HepG2 (cell line): ENCODE measurements around the gene PARP8. TPM values are rescaled to one million over a fixed set of nuclear protein-coding genes. Genes with fewer than 3 reads are reported as not detected.

Experiments
- ATAC-seq: fragments of 200-7000 bp; cut with Tn5 transposase; 3 replicates; pipeline ENCODE4 v1.9.1; 2020; ENCODE audit warnings: mild to moderate bottlenecking, moderate library complexity
- BruUV-seq: library from RNA; stranded (reverse); fragments of 400-500 nt; replicated peaks from 2 replicates; lab custom pipeline; 2021; lab: Mats Ljungman, UMichigan
- CTCF ChIA-PET: fragments of 300-600 bp; formaldehyde crosslinking; extraction: SDS; loops from one replicate; lab custom pipeline; 2021; ENCODE audit warnings: low total read pairs, inconsistent platforms, low intra/inter-chr PET ratio; lab: Yijun Ruan, JAX
- POLR2A ChIA-PET: fragments of 350-600 bp; sonication (Branson Sonifier 250); formaldehyde crosslinking; loops from one replicate; lab custom pipeline; 2020; ENCODE audit warnings: antibody characterized with exemption, inconsistent platforms; lab: Yijun Ruan, JAX
- DNase-seq: peaks from one replicate; pipeline ENCODE4 v3.0.0-alpha.2; 2015; ENCODE audit warnings: low spot score
- FAIRE-seq: peaks from 3 replicates; lab custom pipeline; 2011; peaks lifted over from hg19 to GRCh38; lab: Jason Lieb, UNC
- H2AFZ ChIP-seq: one replicate; pipeline ENCODE4 v1.6.1; 2011; ENCODE audit warnings: low read length, inconsistent platforms
- H3K27ac ChIP-seq: fragments of 300-600 bp; 3 replicates; pipeline ENCODE4 v1.8.0; 2011; ENCODE audit warnings: mixed run types, mild to moderate bottlenecking, mixed read lengths, low read length, inconsistent platforms; ENCODE audit not compliant: insufficient read depth; ENCODE audit errors: extremely low read length
- H3K27me3 ChIP-seq, 2 experiments: fragments of 200-600 bp in 1 of 2; 2 replicates in 1 of 2; 3 replicates in 1 of 2; pipeline versions ENCODE4 v1.6.0 to v1.8.0; 2011; ENCODE audit warnings: low read length in 2 of 2, mild to moderate bottlenecking in 2 of 2, moderate library complexity in 2 of 2, inconsistent platforms in 1 of 2; ENCODE audit not compliant: insufficient read depth in 2 of 2, control insufficient read depth in 1 of 2
- H3K36me3 ChIP-seq, 2 experiments: fragments of 200-600 bp in 1 of 2; replicated peaks in 1 of 2; 2 replicates in 1 of 2; 3 replicates in 1 of 2; pipeline versions ENCODE4 v1.5.1 to v1.8.0; 2011; ENCODE audit warnings: low read length in 2 of 2, inconsistent platforms in 1 of 2; ENCODE audit not compliant: insufficient read depth in 2 of 2, control insufficient read depth in 1 of 2
- H3K4me1 ChIP-seq: 2 replicates; pipeline ENCODE4 v1.5.1; 2012; ENCODE audit warnings: low read length, inconsistent platforms; ENCODE audit not compliant: insufficient read depth
- H3K4me2 ChIP-seq: 2 replicates; pipeline ENCODE4 v1.6.0; 2011; ENCODE audit warnings: low read depth, low read length, inconsistent platforms
- H3K4me3 ChIP-seq, 3 experiments: fragments of 200-600 bp in 1 of 3; sonication (generic), shearing (Covaris generic) in 1 of 3; replicated peaks in 1 of 3; 2 replicates each; pipeline ENCODE4 v1.5.1; 2011 to 2016; ENCODE audit warnings: low read length in 3 of 3, inconsistent platforms in 2 of 3, low read depth in 2 of 3, mild to moderate bottlenecking in 2 of 3, control low read depth in 1 of 3, mixed read lengths in 1 of 3; ENCODE audit not compliant: insufficient read depth in 1 of 3
- H3K79me2 ChIP-seq: one replicate; pipeline ENCODE4 v1.6.1; 2011; ENCODE audit warnings: low read length, inconsistent platforms; ENCODE audit not compliant: insufficient read depth
- H3K9ac ChIP-seq: 2 replicates; pipeline ENCODE4 v1.6.0; 2011; ENCODE audit warnings: mild to moderate bottlenecking, low read depth, low read length, inconsistent platforms; ENCODE audit not compliant: insufficient read depth
- H3K9me3 ChIP-seq: 2 replicates; pipeline ENCODE4 v1.5.1; 2012; ENCODE audit warnings: mild to moderate bottlenecking, low read length
- H4K20me1 ChIP-seq: 2 replicates; pipeline ENCODE4 v1.6.0; 2011; ENCODE audit warnings: inconsistent platforms, mild to moderate bottlenecking, low read length, moderate library complexity; ENCODE audit not compliant: insufficient read depth
- GLI4 ChIP-seq: sonication (generic); formaldehyde crosslinking; IDR thresholded peaks from 2 replicates; pipeline ENCODE4 v1.5.1; 2020; ENCODE audit warnings: missing genetic modification reagents, mild to moderate bottlenecking, moderate library complexity, borderline replicate concordance
- IKZF4 ChIP-seq: sonication (generic); formaldehyde crosslinking; IDR thresholded peaks from 2 replicates; pipeline ENCODE4 v1.5.1; 2020; ENCODE audit warnings: borderline replicate concordance, mild to moderate bottlenecking, low read depth, missing genetic modification reagents; ENCODE audit errors: not compliant biosample characterization
- MAF1 ChIP-seq: sonication (generic); formaldehyde crosslinking; IDR thresholded peaks from 2 replicates; pipeline ENCODE4 v1.5.0; 2020; ENCODE audit warnings: missing genetic modification reagents, borderline replicate concordance
- MTF1 ChIP-seq: sonication (generic); formaldehyde crosslinking; IDR thresholded peaks from 2 replicates; pipeline ENCODE4 v1.5.0; 2020; ENCODE audit warnings: missing genetic modification reagents
- PAWR ChIP-seq: sonication (generic); formaldehyde crosslinking; IDR thresholded peaks from 2 replicates; pipeline ENCODE4 v1.4.0; 2020; ENCODE audit warnings: missing genetic modification reagents, mild to moderate bottlenecking, borderline replicate concordance
- POLR2AphosphoS2 ChIP-seq: IDR thresholded peaks from 2 replicates; pipeline ENCODE4 v1.6.1; 2011; ENCODE audit warnings: low read depth, low read length, improper control_type of control experiment
- SETDB1 ChIP-seq: sonication (generic); formaldehyde crosslinking; IDR thresholded peaks from 2 replicates; pipeline ENCODE4 v1.5.1; 2020; ENCODE audit warnings: missing genetic modification reagents, mild to moderate bottlenecking, borderline replicate concordance
- ZBTB3 ChIP-seq: sonication (generic); formaldehyde crosslinking; IDR thresholded peaks from 2 replicates; pipeline ENCODE4 v1.4.0; 2020; ENCODE audit warnings: low read depth, mild to moderate bottlenecking, moderate library complexity, missing genetic modification reagents, borderline replicate concordance
- ZNF205 ChIP-seq: IDR thresholded peaks from 2 replicates; pipeline ENCODE4 v1.6.1; 2018; ENCODE audit warnings: missing biosample characterization, missing genetic modification reagents
- ZNF263 ChIP-seq: sonication (generic); formaldehyde crosslinking; IDR thresholded peaks from 2 replicates; pipeline ENCODE4 v1.4.0; 2020; ENCODE audit warnings: missing genetic modification reagents
- ZNF34 ChIP-seq: sonication (generic); formaldehyde crosslinking; IDR thresholded peaks from 2 replicates; pipeline ENCODE4 v1.4.0; 2020; ENCODE audit warnings: mild to moderate bottlenecking, missing genetic modification reagents, borderline replicate concordance
- ZNF550 ChIP-seq: sonication (generic); formaldehyde crosslinking; IDR thresholded peaks from 2 replicates; pipeline ENCODE4 v1.4.0; 2020; ENCODE audit warnings: mild to moderate bottlenecking, missing genetic modification reagents, borderline replicate concordance
- ZNF570 ChIP-seq: sonication (generic); formaldehyde crosslinking; IDR thresholded peaks from 2 replicates; pipeline ENCODE4 v1.4.0; 2020; ENCODE audit warnings: mild to moderate bottlenecking, missing genetic modification reagents, borderline replicate concordance
- ZNF674 ChIP-seq: sonication (generic); formaldehyde crosslinking; IDR thresholded peaks from 2 replicates; pipeline ENCODE4 v1.5.0; 2020; ENCODE audit warnings: low read depth, mild to moderate bottlenecking, missing genetic modification reagents
- WGBS: methylation state at CpG from one replicate; pipeline ENCODE4 v1.1.6; 2017; ENCODE audit warnings: low lambda C conversion rate; 5-methylcytosine and 5-hydroxymethylcytosine counted together
- in situ Hi-C: cut with HindIII; loops from 2 replicates; pipeline ENCODE4 v1.10.0; 2017; ENCODE audit warnings: low pct_unique_long_range_greater_than_20kb; ENCODE audit not compliant: extremely low pct_ligation_motif_present
- intact Hi-C: fragments of 100-400 bp; cut with micrococcal nuclease; formaldehyde crosslinking; loops from one replicate; pipeline ENCODE4 v1.10.0; 2022; ENCODE audit not compliant: unreplicated experiment
- polyA plus RNA-seq, 8 experiments: library from polyadenylated mRNA; depleted of rRNA in 3 of 8; stranded (reverse) in 7 of 8; unstranded in 1 of 8; fragments of >200 nt; fragmentation: Illumina TruSeq in 4 of 8; extraction: Trizol in 4 of 8; gene quantifications; 2 replicates each; pipeline versions ENCODE4 v1.2.1 to v1.2.3, GENCODE V29; 2011 to 2016; ENCODE audit warnings: low read depth in 4 of 8, missing spikeins in 1 of 8, mixed read lengths in 1 of 8; ENCODE audit not compliant: insufficient read depth in 1 of 8
- total RNA-seq, 5 experiments: library from RNA; depleted of rRNA; stranded (reverse); fragments of >200 nt; fragmentation: Illumina TruSeq; extraction: Trizol; gene quantifications; 2 replicates each; pipeline ENCODE4 v1.2.3, GENCODE V29; 2016; ENCODE audit warnings: low read depth in 1 of 5
- TF ChIP-seq, protein P1 (sequence below): sonication (generic); formaldehyde crosslinking; IDR thresholded peaks from 2 replicates; pipeline ENCODE4 v1.5.0; 2020; ENCODE audit warnings: missing genetic modification reagents

Gene PARP8
- total and polyA plus RNA-seq, 2 of the 13 experiments (the other 11 are each of a cell fraction or from before 2014, with no cell fraction given), result 0.11 to 0.29 TPM

DNA sequence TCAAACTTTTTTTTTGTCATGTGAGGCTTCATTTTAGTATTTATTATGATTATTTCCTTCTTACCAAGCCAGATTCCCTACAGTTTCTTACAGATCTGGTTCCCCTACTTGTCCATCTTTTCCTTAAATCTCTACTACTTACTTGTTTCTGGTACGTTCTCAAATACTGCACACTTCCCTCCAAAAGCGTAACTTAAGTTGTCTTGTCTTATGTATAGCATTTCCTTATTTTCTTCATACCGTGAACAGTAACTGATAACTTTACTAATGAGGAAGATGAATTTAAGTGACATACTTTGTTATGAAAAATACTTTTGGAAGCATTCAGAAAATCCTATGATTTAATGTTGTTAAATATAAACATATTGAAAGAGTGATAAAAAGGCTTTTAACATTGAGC is 67.3 kb downstream of the PARP8 start:
- Histone ChIP-seq H3K4me2 (no peak overlapping the region), H3K4me3 (no peak overlapping the region), H3K9ac (no peak overlapping the region), H3K36me3 (no peaks in the 10 kb centered on the region), H3K9me3 (no peaks in the 10 kb centered on the region), H3K27me3 (no peaks in the 10 kb centered on the region), H3K79me2 (no peaks in the 10 kb centered on the region), H3K27ac (no peak overlapping the region), H2AFZ (no peak overlapping the region), H3K4me1 (no peaks in the 10 kb centered on the region), H4K20me1 (no peaks in the 10 kb centered on the region)
- DNase-seq (no peak), ATAC-seq (no peak), FAIRE-seq (no peak)
- BruUV-seq, result no TSS peak
- in situ Hi-C loops (no loop called here), intact Hi-C loops (no loop called here)
- TF ChIP-seq, protein P1, sequence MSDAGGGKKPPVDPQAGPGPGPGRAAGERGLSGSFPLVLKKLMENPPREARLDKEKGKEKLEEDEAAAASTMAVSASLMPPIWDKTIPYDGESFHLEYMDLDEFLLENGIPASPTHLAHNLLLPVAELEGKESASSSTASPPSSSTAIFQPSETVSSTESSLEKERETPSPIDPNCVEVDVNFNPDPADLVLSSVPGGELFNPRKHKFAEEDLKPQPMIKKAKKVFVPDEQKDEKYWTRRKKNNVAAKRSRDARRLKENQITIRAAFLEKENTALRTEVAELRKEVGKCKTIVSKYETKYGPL (CRISPR knock-in tag), result no peak
- no peak for TF ChIP-seq MTF1 (CRISPR knock-in tag)
- no peak for TF ChIP-seq POLR2AphosphoS2
- no peak for TF ChIP-seq IKZF4
- no peak for TF ChIP-seq ZNF550 (CRISPR knock-in tag)
- no peak for TF ChIP-seq ZNF570 (CRISPR knock-in tag)
- TF ChIP-seq ZNF34, result no peak
- TF ChIP-seq ZNF674, result no peak
- TF ChIP-seq ZNF263, result no peak
- TF ChIP-seq PAWR (CRISPR knock-in tag), result no peak
- TF ChIP-seq SETDB1 (CRISPR knock-in tag), result no peak
- TF ChIP-seq ZNF205 (CRISPR knock-in tag), result no peak
- TF ChIP-seq ZBTB3, result no peak
- TF ChIP-seq MAF1, result no peak
- TF ChIP-seq GLI4 (CRISPR knock-in tag), result no peak
- POLR2A ChIA-PET, result no interaction called here
- WGBS, result 31% methylated on average over 3 of the region's 3 CpGs
- CTCF ChIA-PET, result no interaction called here
